A549 (cell line): ENCODE data around the gene AUTS2. TPM values are rescaled to one million over a fixed set of nuclear protein-coding genes. Genes with fewer than 3 reads are reported as not detected.

Experiments
- ATAC-seq, 2 experiments: fragments of 200-7000 bp in 1 of 2; fragments of >200 bp in 1 of 2; cut with Nextera tagmentation in 1 of 2; cut with Tn5 transposase in 1 of 2; 3 replicates each; pipeline versions ENCODE4 v1.8.0 to v1.9.1; 2018 to 2020; ENCODE audit warnings: mild to moderate bottlenecking in 1 of 2, moderate library complexity in 1 of 2
- CTCF ChIA-PET: fragments of 300-600 bp; sonication (Branson Sonifier 250); formaldehyde crosslinking; extraction: SDS; loops from one replicate; lab custom pipeline; 2021; ENCODE audit warnings: antibody characterized with exemption, inconsistent platforms; lab: Yijun Ruan, JAX
- POLR2A ChIA-PET: fragments of 350-600 bp; formaldehyde crosslinking; extraction: SDS; loops from one replicate; lab custom pipeline; 2021; ENCODE audit warnings: antibody characterized with exemption, inconsistent platforms; lab: Yijun Ruan, JAX
- DNase-seq, 2 experiments: peaks; one replicate each; pipeline versions ENCODE4 v3.0.0 to v3.0.0-alpha.2; 2011 to 2016; ENCODE audit warnings: low read depth in 1 of 2, low spot score in 1 of 2
- FAIRE-seq: peaks from 2 replicates; lab custom pipeline; 2011; peaks lifted over from hg19 to GRCh38; lab: Jason Lieb, UNC
- H3K27ac ChIP-seq, 2 experiments: fragments of >200 bp; sonication (Bioruptor Twin); formaldehyde crosslinking; 3 replicates each; pipeline ENCODE4 v1.5.1; 2016 to 2017
- H3K4me1 ChIP-seq: fragments of >200 bp; sonication (Bioruptor Twin); formaldehyde crosslinking; 3 replicates; pipeline ENCODE4 v1.6.1; 2016
- H3K4me2 ChIP-seq: fragments of >200 bp; sonication (Bioruptor Twin); formaldehyde crosslinking; 3 replicates; pipeline ENCODE4 v1.6.1; 2016
- H3K4me3 ChIP-seq: fragments of >200 bp; sonication (Bioruptor Twin); formaldehyde crosslinking; 3 replicates; pipeline ENCODE4 v1.5.1; 2016
- H3K9me3 ChIP-seq: fragments of >200 bp; sonication (Bioruptor Twin); formaldehyde crosslinking; 3 replicates; pipeline ENCODE4 v1.6.1; 2016
- BCL3 ChIP-seq: fragments of >200 bp; sonication (Bioruptor Twin); formaldehyde crosslinking; IDR thresholded peaks from 3 replicates; pipeline ENCODE4 v1.6.1; 2016
- CTCF ChIP-seq: fragments of >200 bp; sonication (Bioruptor Twin); formaldehyde crosslinking; IDR thresholded peaks from 3 replicates; pipeline ENCODE4 v1.5.1; 2016
- ESRRA ChIP-seq: fragments of 150-350 bp; IDR thresholded peaks from 2 replicates; pipeline ENCODE4 v1.6.1; 2014; ENCODE audit warnings: mild to moderate bottlenecking, low read length, borderline replicate concordance
- FOSL2 ChIP-seq, 2 experiments: fragments of 450-650 bp in 1 of 2; fragments of >200 bp in 1 of 2; sonication (Bioruptor Twin) in 1 of 2; formaldehyde crosslinking; IDR thresholded peaks; 2 replicates each; pipeline versions ENCODE4 v1.5.0 to v1.6.1; 2016 to 2020; ENCODE audit warnings: mild to moderate bottlenecking in 1 of 2, moderate library complexity in 1 of 2
- GATA3 ChIP-seq: IDR thresholded peaks from 2 replicates; pipeline ENCODE4 v1.6.1; 2012; ENCODE audit warnings: borderline replicate concordance
- PHF8 ChIP-seq: fragments of 200-600 bp; sonication (generic); IDR thresholded peaks from 2 replicates; pipeline ENCODE4 v1.6.1; 2016; ENCODE audit warnings: low read depth, mild to moderate bottlenecking, antibody characterized with exemption, moderate library complexity, borderline replicate concordance
- POLR2A ChIP-seq: IDR thresholded peaks from 2 replicates; pipeline ENCODE4 v1.6.1; 2012; ENCODE audit warnings: mild to moderate bottlenecking, low read length
- RCOR1 ChIP-seq: fragments of 150-350 bp; IDR thresholded peaks from 2 replicates; pipeline ENCODE4 v1.6.1; 2014; ENCODE audit warnings: antibody characterized with exemption, low read length, low read depth
- RFX5 ChIP-seq: fragments of 450-650 bp; IDR thresholded peaks from 2 replicates; pipeline ENCODE4 v1.7.1; 2014; ENCODE audit warnings: antibody characterized with exemption, mild to moderate bottlenecking, moderate library complexity
- USF2 ChIP-seq: fragments of 450-650 bp; IDR thresholded peaks from 2 replicates; pipeline ENCODE4 v1.6.1; 2014; ENCODE audit warnings: antibody characterized with exemption
- WGBS: methylation state at CpG from one replicate; pipeline ENCODE4 v1.1.6; 2017; ENCODE audit errors: missing lambda C conversion rate; 5-methylcytosine and 5-hydroxymethylcytosine counted together
- polyA plus RNA-seq, 4 experiments: library from polyadenylated mRNA; depleted of rRNA in 3 of 4; stranded (reverse); fragments of >200 nt; fragmentation: RNase III in 1 of 4; extraction: RNeasy Plus Mini Kit Qiagen cat#74134 plus additional on column Dnase treatment in 1 of 4; gene quantifications; 2 replicates in 3 of 4; 3 replicates in 1 of 4; pipeline ENCODE4 v1.2.3, GENCODE V29; 2011 to 2017
- TF ChIP-seq, protein P1 (sequence below): fragments of 250-450 bp; sonication (Bioruptor Pico); IDR thresholded peaks from 2 replicates; pipeline ENCODE4 v1.5.0; 2021; ENCODE audit warnings: mild to moderate bottlenecking, moderate library complexity, borderline replicate concordance

Gene AUTS2
- polyA plus RNA-seq, 2 of the 4 experiments (the other 2 are of a cell fraction) = 1.6 to 3.6 TPM

GRCh38 chr7:70091362-70091761, 493.1 kb downstream of the AUTS2 start:
- CTCF ChIA-PET = no interaction called here
- POLR2A ChIA-PET = no interaction called here
- peaks cover 4% of the 10 kb centered on the region; the same call in 1 of the 3 replicates for H3K9me3 ChIP-seq
- DNase-seq (no peak), ATAC-seq (no peak)
- WGBS = 28% methylated on average over 2 of the region's 2 CpGs
- TF ChIP-seq, protein P1, sequence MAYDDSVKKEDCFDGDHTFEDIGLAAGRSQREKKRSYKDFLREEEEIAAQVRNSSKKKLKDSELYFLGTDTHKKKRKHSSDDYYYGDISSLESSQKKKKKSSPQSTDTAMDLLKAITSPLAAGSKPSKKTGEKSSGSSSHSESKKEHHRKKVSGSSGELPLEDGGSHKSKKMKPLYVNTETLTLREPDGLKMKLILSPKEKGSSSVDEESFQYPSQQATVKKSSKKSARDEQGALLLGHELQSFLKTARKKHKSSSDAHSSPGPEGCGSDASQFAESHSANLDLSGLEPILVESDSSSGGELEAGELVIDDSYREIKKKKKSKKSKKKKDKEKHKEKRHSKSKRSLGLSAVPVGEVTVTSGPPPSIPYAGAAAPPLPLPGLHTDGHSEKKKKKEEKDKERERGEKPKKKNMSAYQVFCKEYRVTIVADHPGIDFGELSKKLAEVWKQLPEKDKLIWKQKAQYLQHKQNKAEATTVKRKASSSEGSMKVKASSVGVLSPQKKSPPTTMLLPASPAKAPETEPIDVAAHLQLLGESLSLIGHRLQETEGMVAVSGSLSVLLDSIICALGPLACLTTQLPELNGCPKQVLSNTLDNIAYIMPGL (CRISPR knock-in tag) = no peak
- no peak for TF ChIP-seq BCL3
- TF ChIP-seq ESRRA = no peak
- no peak for TF ChIP-seq POLR2A
- TF ChIP-seq RCOR1 = no peak
- TF ChIP-seq, all 56 proteins: peak for 0
- FAIRE-seq = no peak
- Histone ChIP-seq H3K27ac (no peak overlapping the region), H3K4me2 (no peak overlapping the region), H3K4me3 (no peak overlapping the region), H3K4me1 (no peaks in the 10 kb centered on the region)

DNA sequence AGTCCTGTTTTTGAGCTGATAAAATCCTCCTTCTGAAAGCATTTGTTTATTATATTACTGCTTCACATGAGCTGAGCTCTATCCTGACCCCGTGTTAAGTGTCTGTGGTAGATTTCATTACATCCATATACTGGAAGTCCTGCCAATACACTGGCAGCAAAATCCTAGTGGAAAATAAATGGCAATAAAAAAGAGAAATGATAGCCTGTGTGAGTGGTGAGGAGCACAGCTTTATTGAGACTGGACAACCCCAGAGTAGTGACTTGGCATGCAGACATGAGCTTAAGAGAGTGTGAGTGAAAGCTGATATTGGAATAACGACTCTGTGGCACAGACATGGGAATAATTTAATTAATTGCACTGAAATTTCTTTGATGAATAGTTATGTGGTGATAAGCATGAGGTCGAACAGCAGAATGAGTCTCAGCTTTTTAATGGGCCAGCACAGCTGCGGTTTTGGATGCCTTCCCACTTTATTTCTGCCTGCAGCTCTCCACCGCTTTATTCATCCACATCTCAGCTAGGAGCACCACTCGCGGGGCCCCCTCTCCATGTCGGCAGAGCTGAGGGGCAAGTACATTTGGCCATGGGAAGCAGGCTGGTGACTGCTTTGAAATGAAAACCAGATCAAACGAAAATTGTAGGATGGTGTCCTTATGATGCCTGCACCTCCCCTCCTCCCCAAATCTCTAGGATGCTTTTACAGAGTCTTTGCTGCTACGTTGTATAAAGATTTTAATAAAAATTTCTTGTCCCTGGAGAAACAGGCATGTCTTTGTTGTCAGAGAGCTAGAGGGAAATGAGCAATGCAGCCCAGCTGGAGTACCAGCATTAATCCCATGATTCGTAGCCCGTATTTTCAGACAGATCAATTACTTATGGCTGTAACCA, 494.3 kb downstream of the AUTS2 start:
- WGBS = 34% methylated on average over 12 of the region's 12 CpGs
- CTCF ChIA-PET = no interaction called here
- no peak for TF ChIP-seq PHF8
- no peak for TF ChIP-seq USF2
- TF ChIP-seq FOSL2 (IDR thresholded peaks at IDR 0.05) = no peak
- no peak for TF ChIP-seq FOSL2 (CRISPR knock-in tag; IDR thresholded peaks at IDR 0.05)
- no peak for TF ChIP-seq GATA3
- TF ChIP-seq RFX5 = no peak
- ATAC-seq = no peak
- FAIRE-seq = no peak
- Histone ChIP-seq H3K4me3 (no peak overlapping the region), H3K9me3 (no peaks in the 10 kb centered on the region), H3K27ac (no peak overlapping the region), H3K4me2 (no peak overlapping the region), H3K4me1 (no peaks in the 10 kb centered on the region)
- POLR2A ChIA-PET = no interaction called here
- DNase-seq = no peak

GRCh38 chr7:70093205-70093904, 495.1 kb downstream of the AUTS2 start:
- ChIA-PET POLR2A (no interaction called here), CTCF (no interaction called here)
- H3K4me1 ChIP-seq = no peaks in the 10 kb centered on the region
- H3K4me3 ChIP-seq = no peak overlapping the region
- H3K9me3 ChIP-seq = no peaks in the 10 kb centered on the region
- peak in 1 of 2 experiments; percentile 3 for DNase-seq
- 22% methylated on average over 4 of the region's 4 CpGs for WGBS
- no peak for FAIRE-seq
- no peak for TF ChIP-seq CTCF
- no peak; a peak in 1 of 6 replicates for ATAC-seq
- no peak overlapping the region for H3K27ac ChIP-seq
- no peak overlapping the region for H3K4me2 ChIP-seq
